ENCODE data around the gene NUDT17. TPM values are rescaled to one million over a fixed set of nuclear protein-coding genes. Genes with fewer than 3 reads are reported as not detected.

NUDT17 gene
- total RNA-seq, 1 donor from 2014 or later: 5.2 TPM

- Mint-ChIP-seq H3K36me3 (ENCODE audit: insufficient read depth) (no peaks in the 10 kb centered on the region), H3K27me3 (no peaks in the 10 kb centered on the region), H3K4me3 (ENCODE audit: low read depth) (peak overlapping the region; percentile 51), H3K4me1 (ENCODE audit: low read depth) (peaks cover 24% of the 10 kb centered on the region), H3K27ac (peak overlapping the region; percentile 94), H3K9me3 (ENCODE audit: low read depth) (no peaks in the 10 kb centered on the region)
- no peak for DNase-seq (ENCODE audit: low spot score, unreplicated experiment)
- TF ChIP-seq CTCF (IDR thresholded peaks at IDR 0.05; ENCODE audit: unreplicated experiment): no peak
These were observed 47.2 kb downstream of the NUDT17 start for GRCh38 chr1:145892486-145893087.

- no peaks in the 10 kb centered on the region for H3K27me3 Mint-ChIP-seq
- H3K4me3 Mint-ChIP-seq (ENCODE audit: low read depth): no peak overlapping the region
- no peaks in the 10 kb centered on the region for H3K9me3 Mint-ChIP-seq (ENCODE audit: low read depth)
- TF ChIP-seq CTCF (IDR thresholded peaks at IDR 0.05; ENCODE audit: unreplicated experiment): no peak
- H3K4me1 Mint-ChIP-seq (ENCODE audit: low read depth): peaks cover 20% of the 10 kb centered on the region
- no peaks in the 10 kb centered on the region for H3K36me3 Mint-ChIP-seq (ENCODE audit: insufficient read depth)
- H3K27ac Mint-ChIP-seq: no peak overlapping the region
- DNase-seq (ENCODE audit: low spot score, unreplicated experiment): no peak
These were observed 48.1 kb downstream of the NUDT17 start for GRCh38 chr1:145893306-145894055.

GRCh38 chr1:145895471-145895870 is 50.0 kb downstream of the NUDT17 start:
- TF ChIP-seq CTCF (IDR thresholded peaks at IDR 0.05; ENCODE audit: unreplicated experiment): no peak
- no peaks in the 10 kb centered on the region for H3K36me3 Mint-ChIP-seq (ENCODE audit: insufficient read depth)
- H3K27ac Mint-ChIP-seq: no peak overlapping the region
- no peak overlapping the region for H3K4me3 Mint-ChIP-seq (ENCODE audit: low read depth)
- peaks cover 17% of the 10 kb centered on the region for H3K4me1 Mint-ChIP-seq (ENCODE audit: low read depth)
- no peak for DNase-seq (ENCODE audit: low spot score, unreplicated experiment)
- no peaks in the 10 kb centered on the region for H3K27me3 Mint-ChIP-seq
- H3K9me3 Mint-ChIP-seq (ENCODE audit: low read depth): no peaks in the 10 kb centered on the region

- peaks cover 3% of the 10 kb centered on the region for H3K27me3 Mint-ChIP-seq
- no peaks in the 10 kb centered on the region for H3K36me3 Mint-ChIP-seq (ENCODE audit: insufficient read depth)
- peaks cover 4% of the 10 kb centered on the region for H3K4me1 Mint-ChIP-seq (ENCODE audit: low read depth)
- TF ChIP-seq CTCF (IDR thresholded peaks at IDR 0.05; ENCODE audit: unreplicated experiment): no peak
- H3K27ac Mint-ChIP-seq: no peak overlapping the region
- no peaks in the 10 kb centered on the region for H3K9me3 Mint-ChIP-seq (ENCODE audit: low read depth)
- no peak for DNase-seq (ENCODE audit: low spot score, unreplicated experiment)
- no peak overlapping the region for H3K4me3 Mint-ChIP-seq (ENCODE audit: low read depth)
These were observed 52.5 kb downstream of the NUDT17 start for GRCh38 chr1:145897969-145898368.

Small RNA genes lying within 50 kb of the gene (microRNA-seq; reads per million reads assigned to microRNA genes)
- gene MIR6736 (ENCODE audit: borderline number of aligned reads, unreplicated experiment): not detected

Other genes starting within 250 kb of the NUDT17 start
- gene GPR89A, start 237.6 kb upstream of the NUDT17 start, total RNA-seq: 31.4 and 34.5 TPM in 2 replicates
- gene PDZK1, start 138.3 kb upstream of the NUDT17 start, total RNA-seq: 25.0 and 26.2 TPM in 2 replicates
- gene CD160, start 126.1 kb upstream of the NUDT17 start, total RNA-seq: not detected in 2 replicates
- 14.5 and 14.7 TPM in 2 replicates for gene RNF115, start 21.5 kb upstream of the NUDT17 start, total RNA-seq
- gene POLR3C, start 21.4 kb upstream of the NUDT17 start, total RNA-seq: 31.9 and 34.0 TPM in 2 replicates
- gene PIAS3, start 13.5 kb downstream of the NUDT17 start, total RNA-seq: 36.9 and 38.2 TPM in 2 replicates
- 0.31 TPM in 2 replicates for gene ANKRD35, start 40.2 kb downstream of the NUDT17 start, total RNA-seq
- 0.81 and 0.89 TPM in 2 replicates for gene ITGA10, start 64.4 kb downstream of the NUDT17 start, total RNA-seq
- 21.1 and 23.9 TPM in 2 replicates for gene PEX11B, start 73.1 kb downstream of the NUDT17 start, total RNA-seq
- 163 and 173 TPM in 2 replicates for gene RBM8A, start 81.9 kb downstream of the NUDT17 start, total RNA-seq
- gene LIX1L, start 112.4 kb downstream of the NUDT17 start, total RNA-seq: 4.2 and 4.5 TPM in 2 replicates
- 0.22 TPM in 1 of 2 replicates, not detected in the other for gene ANKRD34A, start 118.9 kb downstream of the NUDT17 start, total RNA-seq
- gene POLR3GL, start 119.1 kb downstream of the NUDT17 start, total RNA-seq: 12.8 and 13.7 TPM in 2 replicates
- gene TXNIP, start 150.9 kb downstream of the NUDT17 start, total RNA-seq: 38.1 and 38.8 TPM in 2 replicates
- gene HJV, start 176.1 kb downstream of the NUDT17 start, total RNA-seq: not detected in 2 replicates